Measurements from ENCODE around the gene JCHAIN.
A peak's percentile ranks its signal among the peaks of the same experiment; 100 is the strongest.

The JCHAIN gene

DNA sequence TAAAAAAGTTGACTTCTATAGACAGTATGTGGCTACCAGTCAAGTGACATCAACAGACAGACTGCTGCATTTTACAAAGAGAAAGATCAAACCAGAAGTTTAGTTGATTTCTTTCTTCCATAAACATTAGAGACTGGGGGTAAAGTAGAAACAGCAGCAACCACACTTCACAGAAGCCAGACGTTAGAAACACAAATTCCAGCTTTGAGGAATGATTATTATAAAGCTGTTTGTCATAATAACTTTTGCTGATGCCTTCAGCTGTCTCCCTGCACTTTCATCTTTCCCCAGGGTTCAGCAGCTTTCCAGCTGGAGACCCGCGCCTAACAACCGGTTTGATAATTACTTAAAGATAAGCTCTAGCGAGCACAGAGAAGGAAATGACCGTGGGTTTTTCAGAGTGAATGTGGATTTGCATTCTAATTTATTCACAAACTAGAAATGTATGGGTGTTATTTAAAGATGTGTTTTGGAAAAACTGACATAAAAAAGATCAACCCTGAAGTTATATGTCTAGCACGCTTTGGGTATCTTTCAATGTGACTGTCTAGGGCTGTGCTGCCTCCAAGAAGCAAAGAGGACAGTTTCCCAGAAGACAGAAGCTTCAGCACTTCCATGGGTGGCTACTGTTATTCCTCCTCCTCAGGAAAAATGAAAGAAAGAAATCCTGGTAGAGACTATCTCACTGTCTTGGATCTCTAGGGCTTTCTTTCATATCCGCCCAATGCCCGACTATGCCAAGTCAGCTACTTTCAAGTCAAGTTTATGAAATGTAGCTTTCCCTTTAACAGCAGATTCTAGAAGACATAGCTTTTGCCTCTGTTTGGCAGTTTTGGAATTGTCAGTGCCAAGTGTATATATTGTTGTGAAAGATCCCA, 52.8 kb downstream of the JCHAIN start:
- Histone ChIP-seq H3K79me2 (ENCODE audit: insufficient read depth, low read depth) (no peaks in the 10 kb centered on the region), H3K9ac (no peak overlapping the region), H4K20me1 (ENCODE audit: insufficient read depth) (no peaks in the 10 kb centered on the region), H3K27me3 (ENCODE audit: insufficient read depth, low read depth) (no peaks in the 10 kb centered on the region), H3K4me1 (ENCODE audit: low read depth, poor library complexity, severe bottlenecking) (peaks cover 21% of the 10 kb centered on the region), H2AFZ (ENCODE audit: low read depth) (no peak overlapping the region), H3K4me2 (no peak overlapping the region), H3K27ac (no peak overlapping the region), H3K4me3 (IDR thresholded peaks at IDR 0.05; ENCODE audit: insufficient read depth, low read depth, low read length) (no peak overlapping the region), H3K36me3 (ENCODE audit: insufficient read depth) (no peaks in the 10 kb centered on the region)
- TF ChIP-seq, protein P1, sequence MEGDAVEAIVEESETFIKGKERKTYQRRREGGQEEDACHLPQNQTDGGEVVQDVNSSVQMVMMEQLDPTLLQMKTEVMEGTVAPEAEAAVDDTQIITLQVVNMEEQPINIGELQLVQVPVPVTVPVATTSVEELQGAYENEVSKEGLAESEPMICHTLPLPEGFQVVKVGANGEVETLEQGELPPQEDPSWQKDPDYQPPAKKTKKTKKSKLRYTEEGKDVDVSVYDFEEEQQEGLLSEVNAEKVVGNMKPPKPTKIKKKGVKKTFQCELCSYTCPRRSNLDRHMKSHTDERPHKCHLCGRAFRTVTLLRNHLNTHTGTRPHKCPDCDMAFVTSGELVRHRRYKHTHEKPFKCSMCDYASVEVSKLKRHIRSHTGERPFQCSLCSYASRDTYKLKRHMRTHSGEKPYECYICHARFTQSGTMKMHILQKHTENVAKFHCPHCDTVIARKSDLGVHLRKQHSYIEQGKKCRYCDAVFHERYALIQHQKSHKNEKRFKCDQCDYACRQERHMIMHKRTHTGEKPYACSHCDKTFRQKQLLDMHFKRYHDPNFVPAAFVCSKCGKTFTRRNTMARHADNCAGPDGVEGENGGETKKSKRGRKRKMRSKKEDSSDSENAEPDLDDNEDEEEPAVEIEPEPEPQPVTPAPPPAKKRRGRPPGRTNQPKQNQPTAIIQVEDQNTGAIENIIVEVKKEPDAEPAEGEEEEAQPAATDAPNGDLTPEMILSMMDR (conservative IDR thresholded peaks at IDR 0.05; ENCODE audit: low read depth, low read length): no peak

DNA sequence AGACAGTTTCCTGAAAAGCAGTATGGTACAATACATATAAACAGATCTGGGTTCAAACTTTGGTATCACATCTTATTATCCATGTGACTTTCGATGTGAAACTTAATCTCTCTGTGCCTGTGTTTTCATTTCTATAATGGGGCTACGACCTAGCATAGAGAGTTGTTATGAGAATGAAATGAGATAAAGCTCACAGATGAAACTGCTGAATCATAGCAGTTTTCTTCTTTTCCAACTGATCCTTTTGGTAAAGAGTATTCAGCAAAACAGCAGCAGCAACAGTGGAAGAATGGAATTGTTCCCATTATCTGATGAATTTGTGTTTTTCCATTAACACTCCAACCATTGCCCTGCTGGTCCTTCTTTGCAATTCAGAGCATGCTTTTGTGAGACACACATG, 58.0 kb downstream of the JCHAIN start:
- Histone ChIP-seq H3K27me3 (ENCODE audit: insufficient read depth, low read depth) (no peaks in the 10 kb centered on the region), H3K4me1 (ENCODE audit: low read depth, poor library complexity, severe bottlenecking) (peaks cover 25% of the 10 kb centered on the region), H3K4me2 (peak overlapping the region; percentile 25; the same call in 1 of the 2 replicates), H3K9ac (no peak overlapping the region; the same call in 1 of the 2 replicates), H3K79me2 (ENCODE audit: insufficient read depth, low read depth) (no peaks in the 10 kb centered on the region), H4K20me1 (ENCODE audit: insufficient read depth) (no peaks in the 10 kb centered on the region), H3K4me3 (IDR thresholded peaks at IDR 0.05; ENCODE audit: insufficient read depth, low read depth, low read length) (no peak overlapping the region), H3K27ac (peak overlapping the region; percentile 24; the same call in 1 of the 2 replicates), H3K36me3 (ENCODE audit: insufficient read depth) (no peaks in the 10 kb centered on the region), H2AFZ (ENCODE audit: low read depth) (peak overlapping the region; percentile 53; the same call in 1 of the 2 replicates)
- TF ChIP-seq, protein P1 (conservative IDR thresholded peaks at IDR 0.05; ENCODE audit: low read depth, low read length): no peak

DNA sequence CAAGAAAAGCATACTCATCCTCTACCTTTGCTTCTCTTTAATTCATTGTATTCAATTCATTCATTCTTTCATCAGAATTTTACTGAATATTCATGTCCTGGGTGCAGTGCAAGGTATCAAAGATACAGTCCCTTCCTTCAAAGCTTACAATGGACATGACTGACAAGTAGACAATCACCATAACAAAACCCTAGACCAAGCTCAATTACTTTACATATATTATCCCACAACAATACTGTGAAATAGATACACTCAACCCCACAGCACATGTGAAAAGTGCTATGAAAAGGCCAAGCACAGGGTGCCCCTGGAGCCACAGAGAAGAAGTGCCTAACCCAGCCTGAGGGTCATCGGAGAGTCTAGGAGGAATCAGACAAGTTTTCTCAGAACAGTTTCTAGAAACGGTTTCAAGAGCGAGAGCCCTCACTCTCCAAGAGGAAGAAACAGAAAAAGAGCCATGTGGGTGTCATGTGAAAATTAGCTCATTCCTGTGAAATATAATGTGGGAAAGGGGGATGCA, 58.9 kb downstream of the JCHAIN start:
- no peak overlapping the region; the same call in 1 of the 2 replicates for H3K4me2 ChIP-seq
- no peaks in the 10 kb centered on the region for H3K36me3 ChIP-seq (ENCODE audit: insufficient read depth)
- H3K9ac ChIP-seq: no peak overlapping the region
- TF ChIP-seq, protein P1 (conservative IDR thresholded peaks at IDR 0.05; ENCODE audit: low read depth, low read length): no peak
- H4K20me1 ChIP-seq (ENCODE audit: insufficient read depth): no peaks in the 10 kb centered on the region
- no peak overlapping the region for H3K27ac ChIP-seq
- peaks cover 26% of the 10 kb centered on the region for H3K4me1 ChIP-seq (ENCODE audit: low read depth, poor library complexity, severe bottlenecking)
- no peaks in the 10 kb centered on the region for H3K79me2 ChIP-seq (ENCODE audit: insufficient read depth, low read depth)
- 0 out of 2 replicates have a peak overlapping the region, but pooled peaks have one; percentile 53 for H2AFZ ChIP-seq (ENCODE audit: low read depth)
- H3K4me3 ChIP-seq (IDR thresholded peaks at IDR 0.05; ENCODE audit: insufficient read depth, low read depth, low read length): no peak overlapping the region
- H3K27me3 ChIP-seq (ENCODE audit: insufficient read depth, low read depth): no peaks in the 10 kb centered on the region

- Histone ChIP-seq H3K9ac (no peak overlapping the region), H3K4me1 (ENCODE audit: low read depth, poor library complexity, severe bottlenecking) (peaks cover 35% of the 10 kb centered on the region), H3K4me2 (no peak overlapping the region), H3K36me3 (ENCODE audit: insufficient read depth) (no peaks in the 10 kb centered on the region), H2AFZ (ENCODE audit: low read depth) (no peak overlapping the region), H3K27ac (no peak overlapping the region), H4K20me1 (ENCODE audit: insufficient read depth) (no peaks in the 10 kb centered on the region), H3K27me3 (ENCODE audit: insufficient read depth, low read depth) (no peaks in the 10 kb centered on the region), H3K4me3 (IDR thresholded peaks at IDR 0.05; ENCODE audit: insufficient read depth, low read depth, low read length) (no peak overlapping the region), H3K79me2 (ENCODE audit: insufficient read depth, low read depth) (no peaks in the 10 kb centered on the region)
- TF ChIP-seq, protein P1 (conservative IDR thresholded peaks at IDR 0.05; ENCODE audit: low read depth, low read length): no peak
These were observed 59.8 kb downstream of the JCHAIN start for GRCh38 chr4:70606459-70606858.

Measured in KMS-11 (cell line).